ENCODE results near the gene CUL7. TPM values are rescaled to one million over a fixed set of nuclear protein-coding genes. Genes with fewer than 3 reads are reported as not detected.

Gene CUL7
- polyA plus RNA-seq, 1 donor from 2014 or later = 25.7 TPM

- H3K9ac ChIP-seq (ENCODE audit: low read length) = peak overlapping the region; percentile 88
- H3K79me2 ChIP-seq (replicated peaks; ENCODE audit: insufficient read depth, low read length) = peaks cover 8% of the 10 kb centered on the region
- no peaks in the 10 kb centered on the region for H3F3A ChIP-seq (ENCODE audit: insufficient read depth, low read length, poor library complexity, severe bottlenecking)
- peak overlapping the region; percentile 72 for H3K27ac ChIP-seq (ENCODE audit: low read length)
- H3K9me2 ChIP-seq (ENCODE audit: insufficient read depth, low read length) = no peaks in the 10 kb centered on the region
- H3K27me3 ChIP-seq (ENCODE audit: insufficient read depth, low read depth, low read length) = no peaks in the 10 kb centered on the region
- H3K9me3 ChIP-seq (ENCODE audit: low read length) = no peaks in the 10 kb centered on the region
- H4K20me1 ChIP-seq (ENCODE audit: insufficient read depth) = no peaks in the 10 kb centered on the region
- no peaks in the 10 kb centered on the region for H3K36me3 ChIP-seq (ENCODE audit: insufficient read depth, low read length)
- H2AFZ ChIP-seq (ENCODE audit: low read depth, low read length) = peak overlapping the region; percentile 23
- H3K4me2 ChIP-seq (ENCODE audit: low read length) = peak overlapping the region; percentile 28
- TF ChIP-seq REST (IDR thresholded peaks at IDR 0.05; ENCODE audit: borderline replicate concordance) (no peak), MXI1 (conservative IDR thresholded peaks at IDR 0.05; ENCODE audit: poor library complexity, severe bottlenecking) (no peak), EP300 (conservative IDR thresholded peaks at IDR 0.05; ENCODE audit: poor library complexity, severe bottlenecking) (no peak), POLR2AphosphoS5 (IDR thresholded peaks at IDR 0.05) (no peak), SMC3 (conservative IDR thresholded peaks at IDR 0.05; ENCODE audit: poor library complexity) (no peak), RAD21 (conservative IDR thresholded peaks at IDR 0.05) (no peak), TAF1 (IDR thresholded peaks at IDR 0.05; ENCODE audit: low read depth) (no peak), EZH2 (IDR thresholded peaks at IDR 0.05; ENCODE audit: borderline replicate concordance, insufficient read depth, low read length, poor library complexity, severe bottlenecking) (no peak)
- TF ChIP-seq, protein P1, sequence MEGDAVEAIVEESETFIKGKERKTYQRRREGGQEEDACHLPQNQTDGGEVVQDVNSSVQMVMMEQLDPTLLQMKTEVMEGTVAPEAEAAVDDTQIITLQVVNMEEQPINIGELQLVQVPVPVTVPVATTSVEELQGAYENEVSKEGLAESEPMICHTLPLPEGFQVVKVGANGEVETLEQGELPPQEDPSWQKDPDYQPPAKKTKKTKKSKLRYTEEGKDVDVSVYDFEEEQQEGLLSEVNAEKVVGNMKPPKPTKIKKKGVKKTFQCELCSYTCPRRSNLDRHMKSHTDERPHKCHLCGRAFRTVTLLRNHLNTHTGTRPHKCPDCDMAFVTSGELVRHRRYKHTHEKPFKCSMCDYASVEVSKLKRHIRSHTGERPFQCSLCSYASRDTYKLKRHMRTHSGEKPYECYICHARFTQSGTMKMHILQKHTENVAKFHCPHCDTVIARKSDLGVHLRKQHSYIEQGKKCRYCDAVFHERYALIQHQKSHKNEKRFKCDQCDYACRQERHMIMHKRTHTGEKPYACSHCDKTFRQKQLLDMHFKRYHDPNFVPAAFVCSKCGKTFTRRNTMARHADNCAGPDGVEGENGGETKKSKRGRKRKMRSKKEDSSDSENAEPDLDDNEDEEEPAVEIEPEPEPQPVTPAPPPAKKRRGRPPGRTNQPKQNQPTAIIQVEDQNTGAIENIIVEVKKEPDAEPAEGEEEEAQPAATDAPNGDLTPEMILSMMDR (IDR thresholded peaks at IDR 0.05; ENCODE audit: poor library complexity, severe bottlenecking) = no peak
- H3K4me3 ChIP-seq (ENCODE audit: low read length) = peak overlapping the region; percentile 76
Observed at GRCh38 chr6:43054206-43054943, 724 bp upstream of the CUL7 start.

DNA sequence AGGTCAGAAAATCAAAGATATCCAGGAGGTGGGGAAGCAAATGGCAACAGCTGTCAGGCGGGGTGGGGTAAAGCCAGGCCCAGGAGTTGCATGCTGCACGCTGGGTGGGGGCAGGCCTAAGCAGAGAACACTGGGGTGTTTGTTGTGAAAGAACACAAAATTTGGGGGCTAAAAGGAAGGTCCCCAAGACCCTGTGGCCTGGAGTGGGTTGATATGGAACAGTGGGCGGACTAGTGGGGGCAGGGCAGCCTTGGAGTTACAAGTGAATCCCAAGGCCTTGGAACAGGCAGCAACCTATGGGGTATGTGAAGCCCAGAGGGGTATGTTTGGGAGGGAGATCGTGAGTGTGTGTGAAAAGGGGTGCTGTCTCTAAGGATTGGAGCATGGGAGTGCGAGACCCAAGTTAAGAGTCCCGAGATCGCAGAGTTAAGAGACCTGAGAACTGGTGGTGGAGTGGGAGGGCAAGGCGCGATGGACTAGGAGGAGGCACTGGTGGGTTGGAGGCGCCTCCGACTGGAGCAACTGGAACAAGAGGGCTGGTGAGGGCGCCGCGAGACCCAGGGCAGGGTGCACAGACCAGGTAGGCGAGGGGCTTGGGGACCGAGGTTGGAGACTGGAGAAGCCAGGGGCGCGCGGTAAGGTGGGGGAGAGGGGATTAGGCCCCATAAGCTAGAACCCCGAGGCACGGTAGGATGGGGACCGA lies 658 bp downstream of the CUL7 start:
- Histone ChIP-seq H3K9me2 (ENCODE audit: insufficient read depth, low read length) (no peaks in the 10 kb centered on the region), H3K9me3 (ENCODE audit: low read length) (no peaks in the 10 kb centered on the region), H3K4me2 (ENCODE audit: low read length) (peak overlapping the region; percentile 77), H4K20me1 (ENCODE audit: insufficient read depth) (no peaks in the 10 kb centered on the region), H3K27ac (ENCODE audit: low read length) (peak overlapping the region; percentile 72), H3F3A (ENCODE audit: insufficient read depth, low read length, poor library complexity, severe bottlenecking) (no peaks in the 10 kb centered on the region), H3K9ac (ENCODE audit: low read length) (peak overlapping the region; percentile 88), H3K79me2 (replicated peaks; ENCODE audit: insufficient read depth, low read length) (no peaks in the 10 kb centered on the region), H2AFZ (ENCODE audit: low read depth, low read length) (peak overlapping the region; percentile 23), H3K4me3 (ENCODE audit: low read length) (peak overlapping the region; percentile 76), H3K36me3 (ENCODE audit: insufficient read depth, low read length) (no peaks in the 10 kb centered on the region), H3K27me3 (ENCODE audit: insufficient read depth, low read depth, low read length) (no peaks in the 10 kb centered on the region)
- TF ChIP-seq TAF1 (IDR thresholded peaks at IDR 0.05; ENCODE audit: low read depth) (no peak), MXI1 (conservative IDR thresholded peaks at IDR 0.05; ENCODE audit: poor library complexity, severe bottlenecking) (no peak), EP300 (conservative IDR thresholded peaks at IDR 0.05; ENCODE audit: poor library complexity, severe bottlenecking) (no peak), EZH2 (IDR thresholded peaks at IDR 0.05; ENCODE audit: borderline replicate concordance, insufficient read depth, low read length, poor library complexity, severe bottlenecking) (no peak), POLR2AphosphoS5 (IDR thresholded peaks at IDR 0.05) (no peak), REST (IDR thresholded peaks at IDR 0.05; ENCODE audit: borderline replicate concordance) (no peak), RAD21 (conservative IDR thresholded peaks at IDR 0.05) (no peak), SMC3 (conservative IDR thresholded peaks at IDR 0.05; ENCODE audit: poor library complexity) (no peak)
- TF ChIP-seq, protein P1 (IDR thresholded peaks at IDR 0.05; ENCODE audit: poor library complexity, severe bottlenecking) = no peak

Data from neural cell (in vitro differentiated cells).